Mesodermal cell (in vitro differentiated cells): Measurements from ENCODE around the gene H2BK1.
A peak's percentile ranks its signal among the peaks of the same experiment; 100 is the strongest.

Experiments
- H3K27ac ChIP-seq: 2 replicates; pipeline ENCODE4 v1.7.0; 2013; ENCODE audit warnings: mild to moderate bottlenecking, low read depth, low read length, moderate library complexity; ENCODE audit not compliant: severe bottlenecking
- H3K36me3 ChIP-seq: 2 replicates; pipeline ENCODE4 v1.7.1; 2013; ENCODE audit warnings: mild to moderate bottlenecking, low read length, moderate library complexity; ENCODE audit not compliant: control insufficient read depth, insufficient read depth
- H3K4me1 ChIP-seq: one replicate; pipeline ENCODE4 v1.7.1; 2013; ENCODE audit warnings: mild to moderate bottlenecking, low read length; ENCODE audit not compliant: insufficient read depth, control insufficient read depth, poor library complexity, severe bottlenecking
- H3K4me3 ChIP-seq: 2 replicates; pipeline ENCODE4 v1.7.0; 2013; ENCODE audit warnings: low read length, control low read depth, mild to moderate bottlenecking; ENCODE audit not compliant: insufficient read depth, poor library complexity, severe bottlenecking; ENCODE audit errors: extremely low read depth
- H3K9me3 ChIP-seq: 2 replicates; pipeline ENCODE4 v1.7.1; 2013; ENCODE audit warnings: mild to moderate bottlenecking, low read length, moderate library complexity; ENCODE audit not compliant: control insufficient read depth
- WGBS, 2 experiments: methylation state at CpG; one replicate each; pipeline ENCODE4 v1.1.5; 2013; ENCODE audit warnings: missing lambda C conversion rate in 2 of 2; ENCODE audit not compliant: insufficient coverage in 2 of 2; 5-methylcytosine and 5-hydroxymethylcytosine counted together

Gene H2BK1

GRCh38 chr7:151250181-151251132 lies 40.2 kb upstream of the H2BK1 start:
- 73 to 82% methylated on average over 4 to 5 of the region's 7 CpGs for WGBS, 2 experiments
- no peak overlapping the region for H3K27ac ChIP-seq
- no peak overlapping the region for H3K4me3 ChIP-seq
- H3K9me3 ChIP-seq, result no peaks in the 10 kb centered on the region
- no peaks in the 10 kb centered on the region for H3K36me3 ChIP-seq
- H3K4me1 ChIP-seq, result peaks cover 43% of the 10 kb centered on the region

- 20 to 28% methylated on average over 2 to 5 of the region's 5 CpGs for WGBS, 2 experiments
- H3K4me3 ChIP-seq, result peak overlapping the region; percentile 56
- peaks cover 49% of the 10 kb centered on the region for H3K4me1 ChIP-seq
- no peaks in the 10 kb centered on the region for H3K36me3 ChIP-seq
- peak overlapping the region; percentile 92 for H3K27ac ChIP-seq
- no peaks in the 10 kb centered on the region for H3K9me3 ChIP-seq
These were observed 39.4 kb upstream of the H2BK1 start for GRCh38 chr7:151249732-151250072.

- Histone ChIP-seq H3K36me3 (no peaks in the 10 kb centered on the region), H3K9me3 (no peaks in the 10 kb centered on the region), H3K4me3 (peak overlapping the region; percentile 56), H3K27ac (peak overlapping the region; percentile 92), H3K4me1 (peaks cover 52% of the 10 kb centered on the region)
- WGBS, 2 experiments, result 0 to 5% methylated on average over 31 to 45 of the region's 45 CpGs
These were observed 38.9 kb upstream of the H2BK1 start for GRCh38 chr7:151249034-151249731.

GRCh38 chr7:151248346-151249033 lies 38.2 kb upstream of the H2BK1 start, which contains the start of gene SMARCD3:
Gene SMARCD3, minus strand, starts transcription at chr7:151248694. Its CDS starts 132 bp downstream, at chr7:151248562.
- peak within 1 kb of the TSS; percentile 92 for H3K27ac ChIP-seq
- peak within 1 kb of the TSS; percentile 56 for H3K4me3 ChIP-seq
- H3K4me1 ChIP-seq, result peaks cover 52% of the 10 kb centered on the region
- H3K36me3 ChIP-seq, result peaks cover under 1% of the 10 kb centered on the region
- WGBS, 2 experiments, result 0 to 1% methylated on average over 46 to 50 of the region's 71 CpGs
- no peaks in the 10 kb centered on the region for H3K9me3 ChIP-seq

- peak overlapping the region; percentile 92 for H3K27ac ChIP-seq
- H3K4me1 ChIP-seq, result peaks cover 48% of the 10 kb centered on the region
- peak overlapping the region; percentile 56 for H3K4me3 ChIP-seq
- no peaks in the 10 kb centered on the region for H3K9me3 ChIP-seq
- peaks cover 4% of the 10 kb centered on the region for H3K36me3 ChIP-seq
- WGBS, 2 experiments, result 13 to 14% methylated on average over 19 to 20 of the region's 29 CpGs
These were observed 37.5 kb upstream of the H2BK1 start for GRCh38 chr7:151247611-151248345.

- no peak overlapping the region for H3K27ac ChIP-seq
- 55 to 58% methylated on average over 3 of the region's 4 CpGs for WGBS, 2 experiments
These were observed 36.7 kb upstream of the H2BK1 start for GRCh38 chr7:151246851-151247580.

GRCh38 chr7:151246102-151246850 lies 36.0 kb upstream of the H2BK1 start:
- 35 to 37% methylated on average over 6 to 8 of the region's 13 CpGs for WGBS, 2 experiments
- peaks cover 10% of the 10 kb centered on the region for H3K36me3 ChIP-seq
- H3K4me1 ChIP-seq, result peaks cover 39% of the 10 kb centered on the region
- H3K9me3 ChIP-seq, result no peaks in the 10 kb centered on the region
- H3K27ac ChIP-seq, result no peak overlapping the region
- H3K4me3 ChIP-seq, result peak overlapping the region; percentile 56

More at GRCh38 chr7:151246851-151247580, 36.7 kb upstream of the H2BK1 start:
- H3K4me1 ChIP-seq, result peaks cover 42% of the 10 kb centered on the region
- no peaks in the 10 kb centered on the region for H3K9me3 ChIP-seq
- H3K4me3 ChIP-seq, result peak overlapping the region; percentile 56
- H3K36me3 ChIP-seq, result peaks cover 4% of the 10 kb centered on the region

- H3K4me1 ChIP-seq, result peaks cover 33% of the 10 kb centered on the region
- H3K36me3 ChIP-seq, result peaks cover 17% of the 10 kb centered on the region
- H3K9me3 ChIP-seq, result no peaks in the 10 kb centered on the region
- H3K4me3 ChIP-seq, result peak overlapping the region; percentile 19
- WGBS, 2 experiments, result 5 to 6% methylated on average over 38 to 46 of the region's 60 CpGs
- no peak overlapping the region for H3K27ac ChIP-seq
These were observed 35.2 kb upstream of the H2BK1 start for GRCh38 chr7:151245360-151246101.
